A549 (cell line): ENCODE results near the gene TARM1. TPM values are rescaled to one million over a fixed set of nuclear protein-coding genes. Genes with fewer than 3 reads are reported as not detected.

ENCODE experiments used
- ATAC-seq, 2 experiments: fragments of 200-7000 bp in 1 of 2; fragments of >200 bp in 1 of 2; cut with Nextera tagmentation in 1 of 2; cut with Tn5 transposase in 1 of 2; 3 replicates each; pipeline versions ENCODE4 v1.8.0 to v1.9.1; 2018 to 2020; ENCODE audit warnings: mild to moderate bottlenecking in 1 of 2, moderate library complexity in 1 of 2
- CTCF ChIA-PET: fragments of 300-600 bp; sonication (Branson Sonifier 250); formaldehyde crosslinking; extraction: SDS; loops from one replicate; lab custom pipeline; 2021; ENCODE audit warnings: antibody characterized with exemption, inconsistent platforms; lab: Yijun Ruan, JAX
- POLR2A ChIA-PET: fragments of 350-600 bp; formaldehyde crosslinking; extraction: SDS; loops from one replicate; lab custom pipeline; 2021; ENCODE audit warnings: antibody characterized with exemption, inconsistent platforms; lab: Yijun Ruan, JAX
- DNase-seq, 2 experiments: peaks; one replicate each; pipeline versions ENCODE4 v3.0.0 to v3.0.0-alpha.2; 2011 to 2016; ENCODE audit warnings: low read depth in 1 of 2, low spot score in 1 of 2
- FAIRE-seq: peaks from 2 replicates; lab custom pipeline; 2011; peaks lifted over from hg19 to GRCh38; lab: Jason Lieb, UNC
- H3K27ac ChIP-seq, 2 experiments: fragments of >200 bp; sonication (Bioruptor Twin); formaldehyde crosslinking; 3 replicates each; pipeline ENCODE4 v1.5.1; 2016 to 2017
- H3K4me1 ChIP-seq: fragments of >200 bp; sonication (Bioruptor Twin); formaldehyde crosslinking; 3 replicates; pipeline ENCODE4 v1.6.1; 2016
- H3K4me2 ChIP-seq: fragments of >200 bp; sonication (Bioruptor Twin); formaldehyde crosslinking; 3 replicates; pipeline ENCODE4 v1.6.1; 2016
- H3K4me3 ChIP-seq: fragments of >200 bp; sonication (Bioruptor Twin); formaldehyde crosslinking; 3 replicates; pipeline ENCODE4 v1.5.1; 2016
- H3K9me3 ChIP-seq: fragments of >200 bp; sonication (Bioruptor Twin); formaldehyde crosslinking; 3 replicates; pipeline ENCODE4 v1.6.1; 2016
- CBX8 ChIP-seq: fragments of 200-600 bp; sonication (generic); IDR thresholded peaks from 2 replicates; pipeline ENCODE4 v1.6.1; 2016
- CEBPB ChIP-seq, 2 experiments: fragments of >200 bp in 1 of 2; sonication (Bioruptor Twin) in 1 of 2; formaldehyde crosslinking in 1 of 2; IDR thresholded peaks; 2 replicates each; pipeline ENCODE4 v1.6.1; 2012 to 2016
- EHMT2 ChIP-seq: fragments of 200-600 bp; sonication (generic); IDR thresholded peaks from 2 replicates; pipeline ENCODE4 v1.6.1; 2016; ENCODE audit warnings: antibody characterized with exemption, low read depth, mild to moderate bottlenecking, moderate library complexity
- FOSL2 ChIP-seq, 2 experiments: fragments of 450-650 bp in 1 of 2; fragments of >200 bp in 1 of 2; sonication (Bioruptor Twin) in 1 of 2; formaldehyde crosslinking; IDR thresholded peaks; 2 replicates each; pipeline versions ENCODE4 v1.5.0 to v1.6.1; 2016 to 2020; ENCODE audit warnings: mild to moderate bottlenecking in 1 of 2, moderate library complexity in 1 of 2
- FOXS1 ChIP-seq: fragments of 250-450 bp; sonication (Bioruptor Pico); IDR thresholded peaks from 2 replicates; pipeline ENCODE4 v1.5.0; 2020; ENCODE audit warnings: mild to moderate bottlenecking, moderate library complexity
- GATA3 ChIP-seq: IDR thresholded peaks from 2 replicates; pipeline ENCODE4 v1.6.1; 2012; ENCODE audit warnings: borderline replicate concordance
- HDAC2 ChIP-seq: fragments of 200-600 bp; sonication (generic); IDR thresholded peaks from 2 replicates; pipeline ENCODE4 v1.6.1; 2016
- JUN ChIP-seq, 2 experiments: fragments of >200 bp; sonication (Bioruptor Twin); formaldehyde crosslinking; IDR thresholded peaks; 2 replicates in 1 of 2; 3 replicates in 1 of 2; pipeline ENCODE4 v1.6.1; 2016 to 2017
- KDM1A ChIP-seq: fragments of 200-600 bp; sonication (generic); IDR thresholded peaks from 2 replicates; pipeline ENCODE4 v1.6.1; 2016; ENCODE audit warnings: low read depth, mild to moderate bottlenecking
- MAZ ChIP-seq: fragments of 150-350 bp; IDR thresholded peaks from 2 replicates; pipeline ENCODE4 v1.6.1; 2014; ENCODE audit warnings: antibody characterized with exemption, low read depth, low read length, borderline replicate concordance
- NR3C1 ChIP-seq: fragments of >200 bp; sonication (Bioruptor Twin); formaldehyde crosslinking; IDR thresholded peaks from 3 replicates; pipeline ENCODE4 v1.6.1; 2017
- PHF8 ChIP-seq: fragments of 200-600 bp; sonication (generic); IDR thresholded peaks from 2 replicates; pipeline ENCODE4 v1.6.1; 2016; ENCODE audit warnings: low read depth, mild to moderate bottlenecking, antibody characterized with exemption, moderate library complexity, borderline replicate concordance
- POLR2AphosphoS2 ChIP-seq: conservative IDR thresholded peaks from 2 replicates; pipeline ENCODE4 v1.6.1; 2012; ENCODE audit warnings: low read length, improper control_type of control experiment, inconsistent platforms
- RARB ChIP-seq: fragments of 250-450 bp; sonication (Bioruptor Pico); IDR thresholded peaks from 2 replicates; pipeline ENCODE4 v1.8.0; 2021; ENCODE audit warnings: mild to moderate bottlenecking, moderate library complexity
- RNF2 ChIP-seq: fragments of 200-600 bp; sonication (generic); IDR thresholded peaks from 2 replicates; pipeline ENCODE4 v1.6.1; 2016; ENCODE audit warnings: low read depth, mild to moderate bottlenecking, antibody characterized with exemption, moderate library complexity, borderline replicate concordance
- SMC3 ChIP-seq: fragments of >200 bp; sonication (Bioruptor Twin); formaldehyde crosslinking; IDR thresholded peaks from 3 replicates; pipeline ENCODE4 v1.6.1; 2018; ENCODE audit warnings: inconsistent platforms
- SREBF2 ChIP-seq: fragments of 450-650 bp; IDR thresholded peaks from 2 replicates; pipeline ENCODE4 v1.6.1; 2014; ENCODE audit warnings: mild to moderate bottlenecking, moderate library complexity
- TFCP2L1 ChIP-seq: fragments of 250-450 bp; sonication (Bioruptor Pico); IDR thresholded peaks from 2 replicates; pipeline ENCODE4 v1.5.0; 2021; ENCODE audit warnings: mild to moderate bottlenecking
- ZNF302 ChIP-seq: fragments of 250-450 bp; sonication (Bioruptor Pico); IDR thresholded peaks from 2 replicates; pipeline ENCODE4 v1.9.0; 2021; ENCODE audit warnings: inconsistent platforms, mild to moderate bottlenecking, moderate library complexity
- WGBS: methylation state at CpG from one replicate; pipeline ENCODE4 v1.1.6; 2017; ENCODE audit errors: missing lambda C conversion rate; 5-methylcytosine and 5-hydroxymethylcytosine counted together
- polyA plus RNA-seq, 4 experiments: library from polyadenylated mRNA; depleted of rRNA in 3 of 4; stranded (reverse); fragments of >200 nt; fragmentation: RNase III in 1 of 4; extraction: RNeasy Plus Mini Kit Qiagen cat#74134 plus additional on column Dnase treatment in 1 of 4; gene quantifications; 2 replicates in 3 of 4; 3 replicates in 1 of 4; pipeline ENCODE4 v1.2.3, GENCODE V29; 2011 to 2017
- TF ChIP-seq, protein P1 (sequence below): IDR thresholded peaks from 2 replicates; pipeline ENCODE4 v1.6.1; 2012; ENCODE audit warnings: low read depth, borderline replicate concordance
- TF ChIP-seq, protein P2 (sequence below): IDR thresholded peaks from 2 replicates; pipeline ENCODE4 v1.6.1; 2012
- TF ChIP-seq, protein P3 (sequence below): fragments of >200 bp; sonication (Bioruptor Twin); formaldehyde crosslinking; IDR thresholded peaks from 3 replicates; pipeline ENCODE4 v1.5.1; 2016
- TF ChIP-seq, protein P4 (sequence below): fragments of 250-450 bp; sonication (Bioruptor Pico); IDR thresholded peaks from 2 replicates; pipeline ENCODE4 v1.5.0; 2021; ENCODE audit warnings: mild to moderate bottlenecking, moderate library complexity, borderline replicate concordance
- TF ChIP-seq, protein P5 (sequence below): fragments of 450-650 bp; IDR thresholded peaks from 2 replicates; pipeline ENCODE4 v1.6.1; 2014; ENCODE audit warnings: antibody characterized with exemption
- TF ChIP-seq, protein P6 (sequence below): fragments of >200 bp; sonication (Bioruptor Twin); formaldehyde crosslinking; IDR thresholded peaks from 2 replicates; pipeline ENCODE4 v1.6.1; 2016

Gene TARM1
- polyA plus RNA-seq, 2 of the 4 experiments (the other 2 are of a cell fraction) = not detected

DNA sequence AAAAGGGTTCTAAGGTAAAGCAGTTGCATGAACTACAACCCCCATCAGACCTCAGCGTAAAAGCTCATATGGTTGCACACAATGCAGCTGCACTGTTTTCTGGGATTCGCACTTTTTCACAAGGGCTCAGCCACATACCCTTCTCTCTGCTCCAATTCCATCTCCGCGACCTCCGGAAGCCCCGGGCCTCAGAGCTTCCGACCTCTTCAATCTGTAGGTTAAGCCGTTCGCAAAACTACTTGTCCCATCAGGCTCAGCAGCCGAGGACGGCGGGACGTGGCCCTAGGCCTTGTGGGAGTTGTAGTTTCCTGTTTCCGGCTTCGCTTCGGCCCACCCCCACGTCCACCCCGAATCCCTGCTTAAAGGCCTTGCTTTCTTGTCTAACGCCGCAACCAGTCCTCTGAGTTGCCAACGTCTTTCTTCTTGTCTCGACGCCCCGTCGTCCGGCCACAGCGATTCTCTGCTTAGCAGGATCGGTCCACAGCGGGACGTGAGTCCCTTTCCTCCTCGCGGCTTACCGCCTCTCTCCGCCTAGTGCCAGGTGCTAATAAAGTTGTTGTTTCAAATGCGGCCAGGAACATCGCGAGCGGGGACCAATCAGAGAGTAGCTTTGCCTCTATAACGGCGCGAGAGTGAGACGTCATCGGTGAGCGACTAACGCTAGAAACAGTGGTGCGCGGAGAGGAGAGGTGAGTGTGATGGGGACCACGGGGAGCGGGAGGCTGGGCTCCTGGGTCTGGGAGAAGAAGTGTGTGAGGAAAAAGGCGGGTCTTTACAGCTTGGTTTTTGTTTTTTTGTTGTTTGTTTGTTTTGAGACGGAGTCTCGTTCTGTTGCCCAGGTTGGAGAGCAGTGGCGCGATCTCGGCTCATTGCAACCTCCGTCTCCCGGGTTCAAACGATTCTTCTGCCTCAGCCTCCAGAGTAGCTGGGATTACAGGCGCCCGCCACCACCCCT, 34.2 kb upstream of the TARM1 start, which contains the start of the genes PRPF31 and TFPT (continued):
- TF ChIP-seq RNF2 (no peak), EHMT2 (no peak), HDAC2 (peak; percentile 77; the same call in 1 of the 2 replicates), GATA3 (peak; percentile 56), POLR2AphosphoS2 (no peak), CEBPB (IDR thresholded peaks at IDR 0.05) (0 out of 4 replicates have a peak, but pooled peaks of 1 of the 2 experiments have one; percentile 21), KDM1A (no peak)
- TF ChIP-seq, protein P1, sequence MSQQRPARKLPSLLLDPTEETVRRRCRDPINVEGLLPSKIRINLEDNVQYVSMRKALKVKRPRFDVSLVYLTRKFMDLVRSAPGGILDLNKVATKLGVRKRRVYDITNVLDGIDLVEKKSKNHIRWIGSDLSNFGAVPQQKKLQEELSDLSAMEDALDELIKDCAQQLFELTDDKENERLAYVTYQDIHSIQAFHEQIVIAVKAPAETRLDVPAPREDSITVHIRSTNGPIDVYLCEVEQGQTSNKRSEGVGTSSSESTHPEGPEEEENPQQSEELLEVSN = peak; percentile 49; the same call in 1 of the 2 replicates
- TF ChIP-seq, protein P2, sequence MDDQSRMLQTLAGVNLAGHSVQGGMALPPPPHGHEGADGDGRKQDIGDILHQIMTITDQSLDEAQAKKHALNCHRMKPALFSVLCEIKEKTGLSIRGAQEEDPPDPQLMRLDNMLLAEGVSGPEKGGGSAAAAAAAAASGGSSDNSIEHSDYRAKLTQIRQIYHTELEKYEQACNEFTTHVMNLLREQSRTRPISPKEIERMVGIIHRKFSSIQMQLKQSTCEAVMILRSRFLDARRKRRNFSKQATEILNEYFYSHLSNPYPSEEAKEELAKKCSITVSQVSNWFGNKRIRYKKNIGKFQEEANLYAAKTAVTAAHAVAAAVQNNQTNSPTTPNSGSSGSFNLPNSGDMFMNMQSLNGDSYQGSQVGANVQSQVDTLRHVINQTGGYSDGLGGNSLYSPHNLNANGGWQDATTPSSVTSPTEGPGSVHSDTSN = no peak; the same call in none of the 2 replicates

DNA sequence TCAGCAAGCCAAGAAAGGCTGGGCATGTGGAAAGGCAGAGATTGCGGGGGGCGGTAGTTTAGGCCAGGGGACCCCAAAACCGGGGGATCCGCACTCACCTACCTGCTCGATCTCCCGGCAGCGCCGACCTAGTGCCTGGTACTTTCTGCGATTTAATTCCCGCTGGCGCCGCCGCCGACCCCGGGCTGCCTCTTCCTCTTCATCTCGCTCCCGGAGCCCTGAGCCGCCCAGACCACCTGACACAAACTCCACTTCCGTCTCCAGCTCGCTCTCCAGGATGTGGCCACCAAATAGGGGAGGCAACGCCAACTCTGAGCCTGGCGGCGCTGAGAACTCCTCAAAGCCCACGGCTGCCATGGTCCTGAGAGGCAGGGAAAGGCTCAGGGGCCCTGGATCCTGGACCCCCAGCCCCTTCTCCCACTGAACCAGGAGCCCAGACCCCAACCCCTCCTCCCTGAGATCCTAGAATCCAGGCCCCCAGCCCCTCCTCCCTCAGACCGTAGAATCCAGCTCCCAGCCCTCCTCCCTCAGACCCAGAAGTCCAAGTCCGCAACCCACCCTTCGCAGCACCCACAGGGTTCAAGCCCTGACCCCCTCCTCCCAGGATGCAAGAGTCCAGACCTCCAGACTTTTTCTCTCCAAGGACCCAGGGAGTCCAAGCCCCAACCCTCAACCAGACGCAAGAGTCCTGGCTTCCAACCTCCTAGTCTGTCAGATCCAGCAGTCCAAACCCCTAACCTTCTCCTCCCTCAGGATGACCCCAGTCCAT, 33.4 kb upstream of the TARM1 start:
- Histone ChIP-seq H3K4me2 (peak overlapping the region; percentile 81), H3K4me1 (peaks cover 14% of the 10 kb centered on the region; the same call in 2 of the 3 replicates), H3K9me3 (no peaks in the 10 kb centered on the region), H3K4me3 (peak overlapping the region; percentile 95), H3K27ac (peak overlapping the region; percentile 84 to 93)
- DNase-seq (no peak), FAIRE-seq (no peak), ATAC-seq (no peak)
- CTCF ChIA-PET = interaction anchor here (1.0 to 1.3 kb wide), 3 partner anchors 37 to 90 kb away, joined by 3 read pairs; no protein-coding TSS in a partner anchor
- TF ChIP-seq, protein P3, sequence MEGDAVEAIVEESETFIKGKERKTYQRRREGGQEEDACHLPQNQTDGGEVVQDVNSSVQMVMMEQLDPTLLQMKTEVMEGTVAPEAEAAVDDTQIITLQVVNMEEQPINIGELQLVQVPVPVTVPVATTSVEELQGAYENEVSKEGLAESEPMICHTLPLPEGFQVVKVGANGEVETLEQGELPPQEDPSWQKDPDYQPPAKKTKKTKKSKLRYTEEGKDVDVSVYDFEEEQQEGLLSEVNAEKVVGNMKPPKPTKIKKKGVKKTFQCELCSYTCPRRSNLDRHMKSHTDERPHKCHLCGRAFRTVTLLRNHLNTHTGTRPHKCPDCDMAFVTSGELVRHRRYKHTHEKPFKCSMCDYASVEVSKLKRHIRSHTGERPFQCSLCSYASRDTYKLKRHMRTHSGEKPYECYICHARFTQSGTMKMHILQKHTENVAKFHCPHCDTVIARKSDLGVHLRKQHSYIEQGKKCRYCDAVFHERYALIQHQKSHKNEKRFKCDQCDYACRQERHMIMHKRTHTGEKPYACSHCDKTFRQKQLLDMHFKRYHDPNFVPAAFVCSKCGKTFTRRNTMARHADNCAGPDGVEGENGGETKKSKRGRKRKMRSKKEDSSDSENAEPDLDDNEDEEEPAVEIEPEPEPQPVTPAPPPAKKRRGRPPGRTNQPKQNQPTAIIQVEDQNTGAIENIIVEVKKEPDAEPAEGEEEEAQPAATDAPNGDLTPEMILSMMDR = no peak
- TF ChIP-seq NR3C1 (no peak), PHF8 (no peak), HDAC2 (no peak), FOXS1 (CRISPR knock-in tag) (no peak), CBX8 (no peak), EHMT2 (no peak), ZNF302 (CRISPR knock-in tag) (no peak), TFCP2L1 (no peak), RARB (no peak), FOSL2 (IDR thresholded peaks at IDR 0.05) (no peak), FOSL2 (CRISPR knock-in tag; IDR thresholded peaks at IDR 0.05) (no peak), CEBPB (IDR thresholded peaks at IDR 0.05) (no peak), MAZ (no peak), SMC3 (no peak), SREBF2 (no peak), JUN (IDR thresholded peaks at IDR 0.05) (no peak)
- TF ChIP-seq, protein P4, sequence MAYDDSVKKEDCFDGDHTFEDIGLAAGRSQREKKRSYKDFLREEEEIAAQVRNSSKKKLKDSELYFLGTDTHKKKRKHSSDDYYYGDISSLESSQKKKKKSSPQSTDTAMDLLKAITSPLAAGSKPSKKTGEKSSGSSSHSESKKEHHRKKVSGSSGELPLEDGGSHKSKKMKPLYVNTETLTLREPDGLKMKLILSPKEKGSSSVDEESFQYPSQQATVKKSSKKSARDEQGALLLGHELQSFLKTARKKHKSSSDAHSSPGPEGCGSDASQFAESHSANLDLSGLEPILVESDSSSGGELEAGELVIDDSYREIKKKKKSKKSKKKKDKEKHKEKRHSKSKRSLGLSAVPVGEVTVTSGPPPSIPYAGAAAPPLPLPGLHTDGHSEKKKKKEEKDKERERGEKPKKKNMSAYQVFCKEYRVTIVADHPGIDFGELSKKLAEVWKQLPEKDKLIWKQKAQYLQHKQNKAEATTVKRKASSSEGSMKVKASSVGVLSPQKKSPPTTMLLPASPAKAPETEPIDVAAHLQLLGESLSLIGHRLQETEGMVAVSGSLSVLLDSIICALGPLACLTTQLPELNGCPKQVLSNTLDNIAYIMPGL (CRISPR knock-in tag) = no peak
- TF ChIP-seq, protein P5, sequence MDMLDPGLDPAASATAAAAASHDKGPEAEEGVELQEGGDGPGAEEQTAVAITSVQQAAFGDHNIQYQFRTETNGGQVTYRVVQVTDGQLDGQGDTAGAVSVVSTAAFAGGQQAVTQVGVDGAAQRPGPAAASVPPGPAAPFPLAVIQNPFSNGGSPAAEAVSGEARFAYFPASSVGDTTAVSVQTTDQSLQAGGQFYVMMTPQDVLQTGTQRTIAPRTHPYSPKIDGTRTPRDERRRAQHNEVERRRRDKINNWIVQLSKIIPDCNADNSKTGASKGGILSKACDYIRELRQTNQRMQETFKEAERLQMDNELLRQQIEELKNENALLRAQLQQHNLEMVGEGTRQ = no peak
- TF ChIP-seq, protein P1 = no peak
- TF ChIP-seq, protein P6, sequence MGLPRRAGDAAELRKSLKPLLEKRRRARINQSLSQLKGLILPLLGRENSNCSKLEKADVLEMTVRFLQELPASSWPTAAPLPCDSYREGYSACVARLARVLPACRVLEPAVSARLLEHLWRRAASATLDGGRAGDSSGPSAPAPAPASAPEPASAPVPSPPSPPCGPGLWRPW = no peak
- POLR2A ChIA-PET = interaction anchor here (1.2 to 2.7 kb wide), 9 partner anchors 12 to 136 kb away, joined by 4 to 51 read pairs (median 5); partner anchors contain the start of genes CNOT3, NDUFA3 and TSEN34
- 66% methylated on average over 28 of the region's 28 CpGs for WGBS
